Esophagus muscularis mucosa (tissue), 4 donors: ENCODE data around the gene FLRT1.

ENCODE experiments used
- CTCF ChIP-seq, 3 experiments: fragments of 200-600 bp in 2 of 3; fragments of 450-650 bp in 1 of 3; sonication (generic) in 2 of 3; IDR thresholded peaks; one replicate each; pipeline ENCODE4 v1.5.1; 2017 to 2019; ENCODE audit warnings: antibody characterized with exemption in 3 of 3, mild to moderate bottlenecking in 2 of 3, moderate library complexity in 1 of 3
- EP300 ChIP-seq: sonication (generic); formaldehyde crosslinking; IDR thresholded peaks from one replicate; pipeline ENCODE4 v1.6.1; 2017; ENCODE audit warnings: antibody characterized with exemption
- POLR2A ChIP-seq: fragments of 450-650 bp; IDR thresholded peaks from one replicate; pipeline ENCODE4 v1.6.1; 2017; ENCODE audit warnings: antibody characterized with exemption, moderate library complexity, mild to moderate bottlenecking, low read depth
- POLR2AphosphoS5 ChIP-seq, 2 donors: sonication (generic); formaldehyde crosslinking; IDR thresholded peaks; one replicate each; pipeline ENCODE4 v1.6.1; 2017; ENCODE audit warnings: antibody characterized with exemption in 2 of 2

DNA sequence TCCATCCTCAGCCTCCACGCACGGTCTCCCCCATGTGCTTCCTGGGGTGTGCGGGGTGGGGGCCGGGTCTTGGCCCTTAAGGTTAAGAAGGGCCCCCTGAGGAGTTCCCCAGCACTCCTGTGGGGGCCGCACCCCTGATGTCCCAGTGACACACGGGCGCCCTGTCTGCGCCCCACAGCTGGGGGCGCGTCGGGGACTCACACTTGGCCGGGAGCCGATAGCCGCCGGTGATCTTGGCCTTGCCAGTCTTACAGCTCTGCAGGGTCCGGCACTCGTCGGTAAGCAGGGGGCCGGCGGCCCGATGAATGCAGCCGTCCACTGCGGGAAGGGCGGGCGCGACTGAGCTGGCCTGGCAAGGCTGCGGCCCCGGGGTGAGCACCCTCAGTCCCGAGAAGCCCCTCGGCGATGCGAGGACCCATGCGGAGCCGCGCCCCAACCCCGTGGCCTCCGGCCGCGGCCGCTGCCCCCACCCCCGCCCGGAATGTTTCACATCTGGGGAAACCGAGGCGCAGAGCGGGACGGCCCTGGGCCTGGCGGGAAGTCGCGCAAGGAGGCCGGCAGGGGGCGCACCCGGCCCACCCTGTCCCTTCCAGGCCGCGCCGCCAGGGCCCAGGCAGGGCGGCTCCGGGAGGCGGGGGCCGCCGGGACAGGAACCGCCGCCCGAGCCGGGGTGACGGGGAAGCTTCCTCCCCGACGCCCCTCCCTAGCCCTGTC lies 35.5 kb upstream of the FLRT1 start:
- TF ChIP-seq CTCF (IDR thresholded peaks at IDR 0.05) (peak; percentile 83 to 86 (median 84)), POLR2A (no peak), POLR2AphosphoS5 (IDR thresholded peaks at IDR 0.05) (no peak), EP300 (no peak)
